ENCODE measurements around the gene DISP3. TPM values are rescaled to one million over a fixed set of nuclear protein-coding genes. Genes with fewer than 3 reads are reported as not detected.

Gene DISP3
- total and polyA plus RNA-seq, 8 donors = 0.13 to 6.7 (median 0.74) TPM

- H3K9me3 ChIP-seq = no peaks in the 10 kb centered on the region
- FAIRE-seq (no peak), ATAC-seq (no peak), DNase-seq (no peak)
- WGBS, 2 donors = 73 to 79% methylated on average over 26 of the region's 26 CpGs
- H3K4me3 ChIP-seq = no peak overlapping the region
- no peak for TF ChIP-seq CTCF (IDR thresholded peaks at IDR 0.05)
- no peaks in the 10 kb centered on the region for H3K27me3 ChIP-seq
- intact Hi-C loops (cut with DNase I) = no loop called here
- no peaks in the 10 kb centered on the region for H3K4me1 ChIP-seq
- no peaks in the 10 kb centered on the region for H3K36me3 ChIP-seq
- no peak overlapping the region for H3K27ac ChIP-seq
These were observed 57.8 kb downstream of the DISP3 start for GRCh38 chr1:11536573-11537379.

- no peak for TF ChIP-seq CTCF (IDR thresholded peaks at IDR 0.05)
- FAIRE-seq (no peak), ATAC-seq (no peak), DNase-seq (no peak)
- Histone ChIP-seq H3K9me3 (no peaks in the 10 kb centered on the region), H3K4me1 (no peaks in the 10 kb centered on the region), H3K27ac (no peak overlapping the region), H3K27me3 (no peaks in the 10 kb centered on the region), H3K4me3 (no peak overlapping the region), H3K36me3 (no peaks in the 10 kb centered on the region)
- WGBS, 2 donors = 49 to 68% methylated on average over 9 of the region's 9 CpGs
- intact Hi-C loops (cut with DNase I) = no loop called here
These were observed 58.4 kb downstream of the DISP3 start for GRCh38 chr1:11537380-11537764.

GRCh38 chr1:11537854-11538591 lies 59.1 kb downstream of the DISP3 start:
- WGBS, 2 donors = 66 to 68% methylated on average over 14 of the region's 14 CpGs
- DNase-seq = no peak

GRCh38 chr1:11538886-11539285 lies 59.9 kb downstream of the DISP3 start:
- no peak for ATAC-seq
- no peak overlapping the region for H3K27ac ChIP-seq
- TF ChIP-seq CTCF (IDR thresholded peaks at IDR 0.05) = no peak
- FAIRE-seq = no peak
- intact Hi-C loops (cut with DNase I) = no loop called here
- H3K27me3 ChIP-seq = no peaks in the 10 kb centered on the region
- no peaks in the 10 kb centered on the region for H3K36me3 ChIP-seq
- no peak for DNase-seq
- H3K4me1 ChIP-seq = no peaks in the 10 kb centered on the region
- 75% methylated on average over 9 of the region's 9 CpGs for WGBS, 2 donors
- H3K9me3 ChIP-seq = no peaks in the 10 kb centered on the region
- no peak overlapping the region for H3K4me3 ChIP-seq

More at GRCh38 chr1:11537854-11538591, 59.1 kb downstream of the DISP3 start:
- ATAC-seq (no peak), FAIRE-seq (no peak)
- no peak overlapping the region for H3K27ac ChIP-seq
- no peak for TF ChIP-seq CTCF (IDR thresholded peaks at IDR 0.05)
- H3K4me1 ChIP-seq = no peaks in the 10 kb centered on the region
- no peaks in the 10 kb centered on the region for H3K36me3 ChIP-seq
- H3K9me3 ChIP-seq = no peaks in the 10 kb centered on the region
- H3K4me3 ChIP-seq = no peak overlapping the region
- intact Hi-C loops (cut with DNase I) = no loop called here
- no peaks in the 10 kb centered on the region for H3K27me3 ChIP-seq

Measured in pancreas (tissue), 10 donors.